Measurements from ENCODE around the gene MMP19. TPM values are rescaled to one million over a fixed set of nuclear protein-coding genes. Genes with fewer than 3 reads are reported as not detected.

MMP19 gene
- polyA plus RNA-seq, 2 donors: 0.63 to 0.76 TPM

DNA sequence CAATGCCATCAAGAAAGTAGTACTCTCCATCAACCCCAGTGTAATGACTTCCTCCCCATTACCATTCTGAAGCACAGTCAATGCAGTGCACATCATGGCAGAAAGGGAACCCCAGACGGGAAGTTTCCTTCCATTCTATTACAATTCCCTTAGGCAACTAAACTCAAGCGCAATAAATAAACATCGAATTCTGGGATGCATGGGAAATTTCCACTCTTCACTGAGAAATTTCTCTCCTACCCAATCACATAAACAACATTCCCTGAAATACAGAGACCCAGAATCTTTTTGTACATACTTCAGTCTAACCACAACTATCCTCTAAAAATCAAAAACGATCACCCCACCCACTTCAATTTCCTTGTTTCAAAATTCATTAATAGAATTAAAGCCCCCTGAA lies 45.2 kb downstream of the MMP19 start:
- WGBS, 2 donors: 74 to 75% methylated on average over 4 of the region's 4 CpGs
- H3K4me1 ChIP-seq (ENCODE audit: control insufficient read depth in 2 of 2, insufficient read depth in 2 of 2, low read length in 1 of 2): no peaks in the 10 kb centered on the region
- H3K27me3 ChIP-seq (ENCODE audit: control insufficient read depth in 1 of 2, insufficient read depth in 2 of 2, low read length in 2 of 2): no peaks in the 10 kb centered on the region
- no peak overlapping the region for H3K4me3 ChIP-seq (ENCODE audit: low read depth in 1 of 2, low read length in 2 of 2)
- peaks cover 4 to 8% of the 10 kb centered on the region in 2 donors for H3K36me3 ChIP-seq (ENCODE audit: control insufficient read depth in 2 of 2, insufficient read depth in 2 of 2, low read length in 1 of 2)
- H3K27ac ChIP-seq (ENCODE audit: low read depth in 2 of 2, low read length in 1 of 2): no peak overlapping the region
- no peaks in the 10 kb centered on the region for H3K9me3 ChIP-seq (ENCODE audit: control insufficient read depth in 2 of 2, insufficient read depth in 1 of 2, low read depth in 1 of 2, low read length in 1 of 2)

DNA sequence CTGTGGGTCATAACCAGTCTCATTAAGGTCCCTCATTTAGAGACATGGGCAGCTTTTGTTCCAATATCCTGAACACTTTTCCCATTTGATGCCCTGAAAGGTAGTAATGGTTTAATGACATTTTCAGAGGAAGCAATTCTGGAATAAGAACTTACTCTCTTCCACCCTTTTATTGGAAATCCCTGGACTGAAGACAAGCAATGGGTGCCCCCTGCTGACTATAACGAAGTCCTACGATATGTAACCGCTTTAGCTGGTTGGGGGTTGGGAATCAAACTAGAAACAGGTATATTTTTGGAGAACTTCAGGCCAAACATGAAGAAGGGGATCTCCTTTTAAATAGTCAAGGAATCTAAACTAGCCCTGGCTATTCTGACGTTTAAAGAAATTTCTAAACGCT lies 45.7 kb downstream of the MMP19 start:
- H3K36me3 ChIP-seq (ENCODE audit: control insufficient read depth in 2 of 2, insufficient read depth in 2 of 2, low read length in 1 of 2): peaks cover 4 to 8% of the 10 kb centered on the region in 2 donors
- no peaks in the 10 kb centered on the region for H3K27me3 ChIP-seq (ENCODE audit: control insufficient read depth in 1 of 2, insufficient read depth in 2 of 2, low read length in 2 of 2)
- no peak overlapping the region for H3K27ac ChIP-seq (ENCODE audit: low read depth in 2 of 2, low read length in 1 of 2)
- H3K9me3 ChIP-seq (ENCODE audit: control insufficient read depth in 2 of 2, insufficient read depth in 1 of 2, low read depth in 1 of 2, low read length in 1 of 2): no peaks in the 10 kb centered on the region
- H3K4me1 ChIP-seq (ENCODE audit: control insufficient read depth in 2 of 2, insufficient read depth in 2 of 2, low read length in 1 of 2): no peaks in the 10 kb centered on the region
- 54 to 63% methylated on average over 5 of the region's 5 CpGs for WGBS, 2 donors
- H3K4me3 ChIP-seq (ENCODE audit: low read depth in 1 of 2, low read length in 2 of 2): no peak overlapping the region

- no peak overlapping the region for H3K4me3 ChIP-seq (ENCODE audit: low read depth in 1 of 2, low read length in 2 of 2)
- H3K27me3 ChIP-seq (ENCODE audit: control insufficient read depth in 1 of 2, insufficient read depth in 2 of 2, low read length in 2 of 2): no peaks in the 10 kb centered on the region
- H3K9me3 ChIP-seq (ENCODE audit: control insufficient read depth in 2 of 2, insufficient read depth in 1 of 2, low read depth in 1 of 2, low read length in 1 of 2): no peaks in the 10 kb centered on the region
- no peaks in the 10 kb centered on the region for H3K4me1 ChIP-seq (ENCODE audit: control insufficient read depth in 2 of 2, insufficient read depth in 2 of 2, low read length in 1 of 2)
- no peak overlapping the region for H3K27ac ChIP-seq (ENCODE audit: low read depth in 2 of 2, low read length in 1 of 2)
- peaks cover 4 to 8% of the 10 kb centered on the region in 2 donors for H3K36me3 ChIP-seq (ENCODE audit: control insufficient read depth in 2 of 2, insufficient read depth in 2 of 2, low read length in 1 of 2)
These were observed 46.8 kb downstream of the MMP19 start for GRCh38 chr12:55795950-55796349.

DNA sequence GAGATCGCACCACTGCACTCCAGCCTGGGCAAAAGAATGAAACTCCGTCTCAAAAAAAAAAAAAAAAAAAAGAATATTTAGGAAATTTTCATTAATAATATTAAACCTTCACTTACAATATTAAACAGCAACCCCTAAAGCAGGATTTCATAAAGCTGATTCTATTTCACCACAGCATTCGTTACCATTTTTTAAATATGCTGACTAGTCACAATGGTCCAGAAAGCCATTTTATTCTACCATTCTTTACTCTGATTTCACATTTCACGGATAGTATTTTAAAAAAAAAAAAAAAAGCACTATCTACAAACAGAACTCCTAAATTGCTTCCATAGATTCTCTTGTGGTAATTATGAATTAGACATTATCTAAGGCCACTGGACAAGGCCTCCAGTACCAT lies 52.8 kb downstream of the MMP19 start:
- Histone ChIP-seq H3K4me1 (ENCODE audit: control insufficient read depth in 2 of 2, insufficient read depth in 2 of 2, low read length in 1 of 2) (no peaks in the 10 kb centered on the region), H3K36me3 (ENCODE audit: control insufficient read depth in 2 of 2, insufficient read depth in 2 of 2, low read length in 1 of 2) (peaks cover 0 to 7% of the 10 kb centered on the region in 2 donors), H3K27me3 (ENCODE audit: control insufficient read depth in 1 of 2, insufficient read depth in 2 of 2, low read length in 2 of 2) (no peaks in the 10 kb centered on the region), H3K27ac (ENCODE audit: low read depth in 2 of 2, low read length in 1 of 2) (no peak overlapping the region), H3K4me3 (ENCODE audit: low read depth in 1 of 2, low read length in 2 of 2) (no peak overlapping the region), H3K9me3 (ENCODE audit: control insufficient read depth in 2 of 2, insufficient read depth in 1 of 2, low read depth in 1 of 2, low read length in 1 of 2) (no peaks in the 10 kb centered on the region)
- WGBS, 2 donors: 93 to 95% methylated on average over 4 of the region's 4 CpGs

DNA sequence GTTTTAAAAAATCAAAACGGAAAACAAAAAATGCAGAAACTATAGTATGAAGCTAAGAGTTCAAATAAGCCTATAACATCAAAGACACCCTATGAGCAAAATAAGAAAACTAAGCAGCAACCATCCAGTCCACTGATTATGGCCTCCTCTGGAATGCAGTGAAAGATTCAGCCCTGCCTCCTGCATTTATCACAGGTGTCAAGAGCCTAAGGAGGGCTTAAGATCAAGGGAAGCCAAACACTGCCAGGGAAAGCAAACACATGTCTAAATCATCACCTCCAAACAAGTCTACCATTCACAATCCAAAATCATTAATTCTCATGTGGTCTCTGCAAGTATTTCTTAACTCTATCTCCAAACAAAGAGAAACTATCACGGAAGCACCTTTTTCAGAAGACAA lies 53.6 kb downstream of the MMP19 start:
- Histone ChIP-seq H3K9me3 (ENCODE audit: control insufficient read depth in 2 of 2, insufficient read depth in 1 of 2, low read depth in 1 of 2, low read length in 1 of 2) (no peaks in the 10 kb centered on the region), H3K36me3 (ENCODE audit: control insufficient read depth in 2 of 2, insufficient read depth in 2 of 2, low read length in 1 of 2) (peaks cover 0 to 7% of the 10 kb centered on the region in 2 donors), H3K27ac (ENCODE audit: low read depth in 2 of 2, low read length in 1 of 2) (no peak overlapping the region), H3K4me1 (ENCODE audit: control insufficient read depth in 2 of 2, insufficient read depth in 2 of 2, low read length in 1 of 2) (no peaks in the 10 kb centered on the region), H3K27me3 (ENCODE audit: control insufficient read depth in 1 of 2, insufficient read depth in 2 of 2, low read length in 2 of 2) (no peaks in the 10 kb centered on the region), H3K4me3 (ENCODE audit: low read depth in 1 of 2, low read length in 2 of 2) (no peak overlapping the region)
- WGBS, 2 donors: 86 to 87% methylated on average over 2 of the region's 2 CpGs

- Histone ChIP-seq H3K4me1 (ENCODE audit: control insufficient read depth in 2 of 2, insufficient read depth in 2 of 2, low read length in 1 of 2) (no peaks in the 10 kb centered on the region), H3K9me3 (ENCODE audit: control insufficient read depth in 2 of 2, insufficient read depth in 1 of 2, low read depth in 1 of 2, low read length in 1 of 2) (no peaks in the 10 kb centered on the region), H3K27me3 (ENCODE audit: control insufficient read depth in 1 of 2, insufficient read depth in 2 of 2, low read length in 2 of 2) (no peaks in the 10 kb centered on the region), H3K27ac (ENCODE audit: low read depth in 2 of 2, low read length in 1 of 2) (no peak overlapping the region), H3K36me3 (ENCODE audit: control insufficient read depth in 2 of 2, insufficient read depth in 2 of 2, low read length in 1 of 2) (peaks cover 2 to 7% of the 10 kb centered on the region in 2 donors), H3K4me3 (ENCODE audit: low read depth in 1 of 2, low read length in 2 of 2) (no peak overlapping the region)
- WGBS, 2 donors: 89 to 90% methylated on average over 7 of the region's 7 CpGs
These were observed 54.2 kb downstream of the MMP19 start for GRCh38 chr12:55788546-55788945.

Other genes with a start within 250 kb of the MMP19 start
- not detected for gene OR10P1, start 206.0 kb downstream of the MMP19 start, polyA plus RNA-seq
- 10 to 100 TPM; 15.3 to 24.6 TPM for gene ITGA7, start 135.0 kb downstream of the MMP19 start, polyA plus RNA-seq
- 100 to 1,000 TPM; 269 to 326 TPM for gene BLOC1S1, start 126.9 kb downstream of the MMP19 start, polyA plus RNA-seq
- 10 to 100 TPM in 1 of 2 donors, 1 to 10 TPM in 1; 3.3 to 12.7 TPM for gene RDH5, start 122.5 kb downstream of the MMP19 start, polyA plus RNA-seq
- 100 to 1,000 TPM; 334 to 463 TPM for gene CD63, start 113.9 kb downstream of the MMP19 start, polyA plus RNA-seq
- under 1 TPM; 0.43 to 0.65 TPM for gene GDF11, start 99.8 kb downstream of the MMP19 start, polyA plus RNA-seq
- 10 to 100 TPM; 56.2 to 78.7 TPM for gene SARNP, start 25.2 kb downstream of the MMP19 start, polyA plus RNA-seq
- 100 to 1,000 TPM in 1 of 2 donors, 10 to 100 TPM in 1; 97.1 to 100 TPM for gene ORMDL2, start 24.9 kb downstream of the MMP19 start, polyA plus RNA-seq
- gene DNAJC14, start 13.3 kb downstream of the MMP19 start, polyA plus RNA-seq: 10 to 100 TPM in 1 of 2 donors, 1 to 10 TPM in 1; 7.4 to 10.7 TPM
- gene PYM1, start 85.0 kb upstream of the MMP19 start, polyA plus RNA-seq: 10 to 100 TPM; 63.7 to 71.0 TPM
- gene DGKA, start 88.2 kb upstream of the MMP19 start, polyA plus RNA-seq: 100 to 1,000 TPM; 128 to 291 TPM
- under 1 TPM; 0.63 to 0.75 TPM for gene PMEL, start 123.1 kb upstream of the MMP19 start, polyA plus RNA-seq
- 10 to 100 TPM in 1 of 2 donors, 1 to 10 TPM in 1; 9.2 to 18.8 TPM for gene CDK2, start 123.9 kb upstream of the MMP19 start, polyA plus RNA-seq
- gene RAB5B, start 131.1 kb upstream of the MMP19 start, polyA plus RNA-seq: 10 to 100 TPM; 78.2 to 88.8 TPM
- 10 to 100 TPM; 14.3 to 14.9 TPM for gene SUOX, start 154.3 kb upstream of the MMP19 start, polyA plus RNA-seq
- gene IKZF4, start 178.1 kb upstream of the MMP19 start, polyA plus RNA-seq: 1 to 10 TPM; 1.5 TPM
- gene RPS26, start 199.0 kb upstream of the MMP19 start, polyA plus RNA-seq: 100 to 1,000 TPM; 899 to 941 TPM
- gene ERBB3, start 237.2 kb upstream of the MMP19 start, polyA plus RNA-seq: 100 to 1,000 TPM in 1 of 2 donors, 10 to 100 TPM in 1; 49.4 to 102 TPM